ENCODE results near the gene PLCB4.

PLCB4 gene

DNA sequence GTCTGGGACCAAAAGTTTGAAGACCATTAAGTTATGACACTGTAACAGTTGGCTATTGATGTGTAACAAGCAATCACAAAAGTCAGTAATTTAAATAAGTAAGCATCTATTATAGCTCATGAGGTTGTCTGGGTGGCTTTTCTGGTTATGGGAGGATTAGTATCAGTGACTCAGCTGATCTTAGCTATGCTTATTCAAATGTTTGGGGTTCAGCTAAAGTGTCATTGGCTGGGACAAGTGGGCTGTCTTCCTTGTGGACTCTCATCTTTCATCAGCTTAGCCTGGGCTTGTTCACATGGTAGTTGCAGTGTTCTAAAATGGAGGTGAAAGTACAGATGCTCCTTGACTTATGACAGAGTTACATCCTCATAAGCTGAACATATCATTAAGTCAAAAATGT is 370.9 kb downstream of the PLCB4 start:
- peaks cover 16% of the 10 kb centered on the region for H3K9me3 Mint-ChIP-seq
- ATAC-seq (no peak), DNase-seq (ENCODE audit: low spot score in 2 of 2) (no peak)
- no peaks in the 10 kb centered on the region for H3K36me3 Mint-ChIP-seq
- no peak overlapping the region for H3K27ac Mint-ChIP-seq
- no peaks in the 10 kb centered on the region for H3K4me1 Mint-ChIP-seq
- no peak overlapping the region for H3K4me3 Mint-ChIP-seq

DNA sequence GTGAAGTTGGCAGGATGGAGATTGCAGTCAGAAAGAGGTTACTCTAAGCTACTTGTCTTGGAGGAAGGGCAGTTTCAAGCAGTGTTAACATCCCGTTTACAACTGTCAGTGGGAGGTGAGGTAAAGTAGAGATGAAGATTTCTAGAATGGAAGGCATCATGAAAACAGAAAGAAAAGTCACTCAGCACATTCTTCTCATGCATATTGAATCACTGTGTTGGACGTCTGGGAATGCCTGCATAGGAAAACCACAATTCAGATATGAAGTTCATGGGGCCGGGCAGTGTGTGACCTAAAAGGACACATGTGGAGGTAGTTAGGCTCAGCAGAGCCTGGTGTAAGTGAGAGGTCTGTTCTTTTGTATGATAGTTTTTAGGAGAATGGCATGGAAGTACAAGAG is 372.0 kb downstream of the PLCB4 start:
- H3K4me1 Mint-ChIP-seq = no peaks in the 10 kb centered on the region
- no peak for ATAC-seq
- no peak overlapping the region for H3K4me3 Mint-ChIP-seq
- no peak overlapping the region for H3K27ac Mint-ChIP-seq
- no peaks in the 10 kb centered on the region for H3K36me3 Mint-ChIP-seq
- DNase-seq (ENCODE audit: low spot score in 2 of 2) = no peak
- H3K9me3 Mint-ChIP-seq = peaks cover 16% of the 10 kb centered on the region

DNA sequence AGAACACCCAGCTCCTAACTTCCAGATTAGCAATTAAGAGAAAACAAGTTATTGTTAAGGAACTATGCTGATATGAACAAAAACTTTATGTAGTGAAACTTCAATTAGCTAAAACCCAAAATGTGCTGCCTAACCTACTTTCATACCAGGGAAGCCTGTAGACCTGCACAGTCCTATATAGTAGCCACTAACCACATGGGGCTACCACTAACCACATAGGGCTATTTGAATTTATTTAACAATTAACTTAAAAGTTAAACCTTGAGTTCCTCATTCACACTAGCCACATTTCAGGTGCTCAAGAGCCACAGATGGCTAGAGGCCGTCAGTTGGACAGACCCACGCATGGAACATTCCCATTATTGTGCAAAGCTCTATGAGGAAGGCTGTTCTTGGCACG is 373.1 kb downstream of the PLCB4 start:
- H3K4me1 Mint-ChIP-seq = no peaks in the 10 kb centered on the region
- no peak overlapping the region for H3K27ac Mint-ChIP-seq
- no peaks in the 10 kb centered on the region for H3K36me3 Mint-ChIP-seq
- ATAC-seq (no peak), DNase-seq (ENCODE audit: low spot score in 2 of 2) (no peak)
- no peak overlapping the region for H3K4me3 Mint-ChIP-seq
- H3K9me3 Mint-ChIP-seq = peaks cover 16% of the 10 kb centered on the region

DNA sequence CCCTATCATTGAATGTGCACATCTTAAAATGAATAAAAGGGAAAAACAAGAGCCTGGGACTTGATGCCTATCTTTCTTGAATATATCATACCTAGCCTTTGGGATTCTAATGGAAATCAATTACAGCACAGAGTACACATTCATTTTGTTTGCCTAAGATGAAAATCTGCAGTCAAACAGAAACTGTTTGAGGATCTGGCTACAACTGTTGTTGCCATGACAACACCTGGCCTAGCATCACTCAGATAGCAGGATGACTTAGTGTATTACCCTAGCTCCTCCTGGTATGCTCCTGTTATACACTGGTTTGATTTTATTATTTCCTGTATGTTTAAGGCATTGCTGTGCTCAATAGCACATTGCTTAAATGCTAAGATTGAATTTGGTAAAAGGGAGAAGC is 374.0 kb downstream of the PLCB4 start:
- ATAC-seq (peak; percentile 13), DNase-seq (ENCODE audit: low spot score in 2 of 2) (no peak)
- Mint-ChIP-seq H3K4me3 (no peak overlapping the region), H3K4me1 (no peaks in the 10 kb centered on the region), H3K36me3 (no peaks in the 10 kb centered on the region), H3K9me3 (peaks cover 14% of the 10 kb centered on the region), H3K27ac (no peak overlapping the region)

DNA sequence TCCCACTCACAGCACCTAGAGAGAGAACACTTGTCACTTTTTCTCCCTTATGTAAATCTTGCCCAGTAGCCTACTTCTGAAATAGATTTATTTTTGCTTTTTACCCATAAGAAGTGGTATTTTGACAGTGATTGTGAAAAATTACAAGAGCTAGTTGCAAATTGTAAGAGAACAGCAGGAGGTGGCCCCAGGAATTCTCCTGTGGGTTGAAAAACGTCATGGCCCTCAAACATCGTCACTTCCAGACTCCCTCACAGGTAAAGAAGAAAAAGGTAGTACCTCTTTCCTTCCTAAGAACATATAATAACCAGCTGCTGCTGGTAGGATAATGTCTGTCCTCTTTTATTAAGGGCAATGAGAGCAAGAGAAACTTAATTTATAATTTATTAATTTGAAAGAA is 376.0 kb downstream of the PLCB4 start:
- peaks cover 7% of the 10 kb centered on the region for H3K9me3 Mint-ChIP-seq
- H3K4me1 Mint-ChIP-seq = no peaks in the 10 kb centered on the region
- ATAC-seq (no peak), DNase-seq (ENCODE audit: low spot score in 2 of 2) (no peak)
- H3K36me3 Mint-ChIP-seq = no peaks in the 10 kb centered on the region
- no peak overlapping the region for H3K27ac Mint-ChIP-seq
- H3K4me3 Mint-ChIP-seq = no peak overlapping the region

DNA sequence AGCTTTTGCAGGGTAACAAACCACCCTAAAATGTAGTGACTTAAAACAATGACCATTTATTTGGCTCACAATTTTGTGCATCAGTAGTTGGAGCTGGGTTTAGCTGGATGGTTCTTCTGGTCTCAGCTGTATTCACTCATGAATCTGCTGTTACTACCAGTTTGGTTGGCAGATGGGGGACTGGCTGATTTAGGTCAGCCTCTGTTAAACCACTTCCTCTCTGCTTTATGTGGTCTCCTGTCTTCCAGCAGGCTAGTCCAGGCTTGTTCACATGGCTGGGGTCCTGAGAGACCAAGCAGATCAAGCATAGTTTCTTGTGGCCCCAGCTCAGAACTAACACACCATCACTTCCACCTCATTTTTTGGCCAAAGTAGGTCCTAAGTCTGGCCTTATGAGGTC is 378.3 kb downstream of the PLCB4 start:
- ATAC-seq (no peak), DNase-seq (ENCODE audit: low spot score in 2 of 2) (no peak)
- no peaks in the 10 kb centered on the region for H3K4me1 Mint-ChIP-seq
- H3K4me3 Mint-ChIP-seq = no peak overlapping the region
- no peaks in the 10 kb centered on the region for H3K9me3 Mint-ChIP-seq
- no peaks in the 10 kb centered on the region for H3K36me3 Mint-ChIP-seq
- H3K27ac Mint-ChIP-seq = no peak overlapping the region

DNA sequence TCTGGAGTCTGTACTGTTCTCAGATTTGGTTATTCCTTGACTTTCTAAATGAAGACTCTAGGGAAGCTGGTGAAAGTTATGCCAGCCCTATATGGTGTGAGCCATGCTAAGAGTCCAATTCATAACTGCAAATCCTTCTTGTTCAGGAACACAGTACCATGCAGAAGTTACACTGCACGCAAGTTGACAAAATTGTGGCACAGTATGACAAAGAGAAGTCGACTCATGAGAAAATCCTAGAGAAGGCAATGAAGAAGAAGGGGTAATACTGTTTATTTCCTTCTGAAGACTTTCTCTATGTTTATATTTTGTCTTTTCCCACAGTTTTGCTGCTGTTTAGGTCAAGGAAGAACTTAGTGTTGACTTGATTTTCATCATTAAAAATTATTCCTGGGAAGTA is 384.3 kb downstream of the PLCB4 start:
- DNase-seq (ENCODE audit: low spot score in 2 of 2) = no peak
- H3K27ac Mint-ChIP-seq = no peak overlapping the region
- H3K9me3 Mint-ChIP-seq = no peaks in the 10 kb centered on the region
- no peak for ATAC-seq
- no peak overlapping the region for H3K4me3 Mint-ChIP-seq
- no peaks in the 10 kb centered on the region for H3K4me1 Mint-ChIP-seq
- H3K36me3 Mint-ChIP-seq = no peaks in the 10 kb centered on the region

DNA sequence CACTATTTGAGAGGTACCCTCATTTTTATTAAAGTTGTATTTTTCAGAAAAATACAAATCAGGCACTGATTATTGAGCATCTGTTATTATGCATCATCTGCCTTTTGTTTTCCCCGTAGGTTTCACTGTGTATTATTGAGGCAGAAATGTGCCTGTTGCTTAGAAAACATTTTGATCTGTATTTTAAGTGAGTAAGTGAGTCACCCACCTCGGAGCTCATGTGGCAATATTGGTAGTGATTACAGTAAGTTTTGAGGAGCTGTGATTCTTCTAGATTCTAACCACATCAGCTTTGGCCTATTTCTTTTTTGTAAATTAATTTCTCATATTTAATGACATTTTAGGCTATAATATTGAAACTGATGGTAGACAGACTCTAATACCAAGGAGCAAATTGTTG is 385.9 kb downstream of the PLCB4 start:
- Mint-ChIP-seq H3K4me1 (no peaks in the 10 kb centered on the region), H3K36me3 (no peaks in the 10 kb centered on the region), H3K4me3 (no peak overlapping the region), H3K27ac (no peak overlapping the region), H3K9me3 (no peaks in the 10 kb centered on the region)
- ATAC-seq = no peak
- no peak for DNase-seq (ENCODE audit: low spot score in 2 of 2)

DNA sequence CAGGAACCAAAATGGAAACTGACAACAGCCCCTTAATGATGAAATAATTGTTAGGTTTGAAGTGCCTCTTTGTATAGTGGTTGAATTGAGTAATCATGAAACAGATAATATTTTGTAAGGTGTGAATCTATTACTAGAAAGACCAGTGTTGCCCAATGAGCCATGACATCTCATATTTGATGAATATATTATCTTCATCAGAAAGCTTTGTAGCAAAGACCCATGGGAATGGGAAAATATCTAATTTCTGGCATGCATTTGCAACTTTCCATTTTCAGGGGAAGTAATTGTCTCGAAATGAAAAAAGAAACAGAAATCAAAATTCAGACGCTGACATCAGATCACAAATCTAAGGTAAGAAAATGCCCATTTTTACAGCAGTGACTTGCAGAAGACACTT is 388.2 kb downstream of the PLCB4 start:
- Mint-ChIP-seq H3K4me1 (no peaks in the 10 kb centered on the region), H3K4me3 (no peak overlapping the region), H3K27ac (no peak overlapping the region), H3K9me3 (no peaks in the 10 kb centered on the region), H3K36me3 (no peaks in the 10 kb centered on the region)
- no peak for ATAC-seq
- no peak for DNase-seq (ENCODE audit: low spot score in 2 of 2)

DNA sequence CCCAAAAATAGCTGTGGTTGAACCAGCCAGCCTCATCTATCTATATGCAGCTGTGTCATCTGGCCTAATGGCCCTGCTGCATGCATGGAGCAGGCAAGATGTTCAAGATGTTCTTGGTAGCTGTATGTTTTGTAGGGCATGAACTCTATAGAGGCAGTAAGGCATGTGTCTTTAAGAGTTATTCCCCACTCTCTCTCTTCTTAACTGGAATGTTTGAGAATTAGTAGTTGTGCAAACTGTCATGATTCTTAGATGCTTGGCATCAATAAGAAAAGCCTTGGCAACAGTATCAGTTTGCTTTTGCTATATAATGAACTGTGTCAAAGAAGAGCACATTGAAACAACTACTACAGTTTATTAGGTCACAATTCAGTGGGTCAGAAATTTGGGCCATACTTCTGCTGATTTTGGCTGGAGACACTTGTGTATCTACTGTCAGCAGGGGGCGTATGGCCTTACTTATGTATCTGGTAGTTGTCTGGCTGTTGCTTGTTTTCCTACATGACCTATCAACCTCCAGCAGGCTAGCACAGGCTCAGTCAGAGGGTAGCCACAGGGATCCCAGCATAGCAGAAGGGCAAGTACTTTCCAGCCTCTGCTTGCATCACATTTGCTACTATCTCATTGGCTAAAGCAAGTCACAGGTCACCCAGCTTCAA is 389.4 kb downstream of the PLCB4 start:
- Mint-ChIP-seq H3K4me1 (no peaks in the 10 kb centered on the region), H3K36me3 (no peaks in the 10 kb centered on the region), H3K9me3 (peaks cover 7% of the 10 kb centered on the region), H3K4me3 (no peak overlapping the region), H3K27ac (no peak overlapping the region)
- DNase-seq (ENCODE audit: low spot score in 2 of 2) (no peak), ATAC-seq (no peak)

DNA sequence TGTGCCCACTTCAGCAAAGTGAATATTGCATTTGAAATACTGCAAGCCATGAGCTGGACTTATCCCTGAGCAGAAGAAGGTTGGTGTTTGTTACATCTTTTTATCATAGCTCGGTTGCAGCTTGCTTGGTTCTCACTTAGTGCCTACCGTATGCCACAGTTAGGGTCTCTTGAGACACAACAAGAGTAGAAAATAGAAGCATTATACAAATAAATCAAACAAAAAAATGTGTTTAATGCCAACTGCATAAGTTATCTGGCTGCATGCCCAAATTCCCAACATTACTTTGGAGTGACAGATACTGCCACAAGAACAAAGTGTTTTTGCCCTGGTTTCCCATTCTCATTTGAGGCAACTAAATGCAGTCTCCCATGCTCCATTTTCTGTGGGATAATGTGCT is 391.6 kb downstream of the PLCB4 start:
- H3K4me3 Mint-ChIP-seq = no peak overlapping the region
- H3K27ac Mint-ChIP-seq = no peak overlapping the region
- H3K9me3 Mint-ChIP-seq = peaks cover 14% of the 10 kb centered on the region
- H3K36me3 Mint-ChIP-seq = no peaks in the 10 kb centered on the region
- ATAC-seq = no peak
- no peaks in the 10 kb centered on the region for H3K4me1 Mint-ChIP-seq
- no peak for DNase-seq (ENCODE audit: low spot score in 2 of 2)

DNA sequence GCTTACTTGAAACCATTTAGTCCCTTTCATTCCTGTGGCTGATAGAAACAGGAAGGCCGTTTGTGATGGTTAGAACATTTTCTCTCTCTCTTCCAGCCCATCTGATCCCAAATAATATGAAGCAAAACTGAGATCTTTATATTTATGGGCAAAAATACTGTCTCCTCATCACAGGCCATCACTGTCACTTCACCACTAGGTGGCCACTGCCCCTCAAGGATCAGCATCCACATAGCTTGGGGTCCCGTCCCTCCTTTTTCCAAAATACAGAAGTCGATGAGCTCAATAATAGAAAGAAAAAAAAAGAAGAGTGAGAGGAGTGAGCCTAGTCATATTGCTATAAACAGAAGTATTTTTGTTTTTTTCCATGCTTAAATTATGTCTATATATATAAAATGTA is 399.1 kb downstream of the PLCB4 start:
- no peak overlapping the region for H3K27ac Mint-ChIP-seq
- no peak for DNase-seq (ENCODE audit: low spot score in 2 of 2)
- peaks cover 15% of the 10 kb centered on the region for H3K9me3 Mint-ChIP-seq
- ATAC-seq = no peak
- H3K4me3 Mint-ChIP-seq = no peak overlapping the region
- no peaks in the 10 kb centered on the region for H3K36me3 Mint-ChIP-seq
- H3K4me1 Mint-ChIP-seq = no peaks in the 10 kb centered on the region

DNA sequence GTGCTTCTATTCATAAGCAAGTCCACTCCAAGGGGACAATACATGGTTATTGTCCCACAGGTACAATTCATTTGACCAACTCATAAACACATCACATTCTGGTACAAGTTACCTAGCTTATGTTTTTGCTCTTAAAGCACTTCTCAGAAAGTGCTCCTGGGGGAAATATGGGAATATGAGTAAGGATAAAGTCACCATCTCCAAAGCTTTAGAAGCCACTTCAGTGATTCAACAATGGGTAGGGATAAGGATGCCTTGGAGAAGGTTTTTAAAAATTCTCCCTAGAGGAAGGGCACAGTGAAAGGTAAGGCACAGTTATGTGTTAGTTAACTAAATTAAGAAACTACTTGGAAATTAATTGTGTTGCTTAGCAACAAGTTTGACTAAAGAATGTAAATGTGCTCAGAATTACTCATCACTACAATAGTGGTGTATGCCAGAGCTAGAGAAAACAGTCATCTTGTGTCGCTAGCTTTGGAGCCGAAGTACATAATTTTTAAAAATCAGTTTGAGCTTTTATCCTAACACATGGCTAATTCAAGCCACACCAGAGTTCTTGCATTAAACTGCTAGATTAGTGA is 406.0 kb downstream of the PLCB4 start:
- DNase-seq (ENCODE audit: low spot score in 2 of 2) (no peak), ATAC-seq (no peak)
- Mint-ChIP-seq H3K9me3 (peaks cover 7% of the 10 kb centered on the region), H3K36me3 (no peaks in the 10 kb centered on the region), H3K4me3 (no peak overlapping the region), H3K4me1 (no peaks in the 10 kb centered on the region), H3K27ac (no peak overlapping the region)

DNA sequence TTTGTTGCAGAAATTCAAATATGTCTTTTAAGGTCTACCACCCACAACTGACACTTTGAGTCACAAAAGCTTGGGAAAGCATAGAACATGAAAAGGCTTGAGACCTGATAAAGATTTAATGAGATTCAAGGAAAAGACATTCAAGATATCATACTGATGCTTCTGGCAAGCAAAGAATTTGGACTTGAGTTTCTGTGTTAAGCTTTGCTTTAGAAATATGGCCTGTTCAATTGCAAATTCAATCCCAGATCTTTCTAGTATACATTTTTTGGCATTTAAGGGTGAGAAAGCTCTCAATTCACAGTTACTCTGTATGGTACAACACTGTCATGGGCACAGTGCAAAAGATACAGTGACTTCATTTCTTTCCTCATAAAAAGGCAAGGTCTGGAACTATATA is 406.6 kb downstream of the PLCB4 start:
- Mint-ChIP-seq H3K36me3 (no peaks in the 10 kb centered on the region), H3K4me3 (no peak overlapping the region), H3K27ac (no peak overlapping the region), H3K9me3 (peaks cover 7% of the 10 kb centered on the region), H3K4me1 (no peaks in the 10 kb centered on the region)
- no peak for ATAC-seq
- no peak for DNase-seq (ENCODE audit: low spot score in 2 of 2)

DNA sequence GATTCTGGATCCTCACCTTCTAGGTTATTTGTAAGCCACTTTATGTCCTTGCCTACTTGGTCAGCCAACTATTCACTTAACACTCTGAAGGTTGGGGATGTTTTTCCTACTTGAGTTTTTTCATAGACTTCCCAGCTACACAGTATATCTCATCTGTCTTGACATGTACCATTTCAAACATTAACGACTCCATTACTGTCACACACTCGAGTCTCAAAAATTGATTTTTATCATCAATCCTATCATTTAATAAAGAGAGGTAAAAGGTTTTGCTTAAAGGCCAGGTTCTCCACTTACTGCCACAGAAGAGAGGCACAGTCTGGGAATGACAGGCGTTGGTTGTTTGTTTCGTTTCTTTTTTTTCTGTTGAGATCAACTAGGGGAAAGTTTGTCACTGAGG is 407.3 kb downstream of the PLCB4 start:
- no peak for ATAC-seq
- H3K36me3 Mint-ChIP-seq = no peaks in the 10 kb centered on the region
- H3K4me3 Mint-ChIP-seq = no peak overlapping the region
- DNase-seq (ENCODE audit: low spot score in 2 of 2) = no peak
- no peak overlapping the region for H3K27ac Mint-ChIP-seq
- peaks cover 4% of the 10 kb centered on the region for H3K9me3 Mint-ChIP-seq
- no peaks in the 10 kb centered on the region for H3K4me1 Mint-ChIP-seq

DNA sequence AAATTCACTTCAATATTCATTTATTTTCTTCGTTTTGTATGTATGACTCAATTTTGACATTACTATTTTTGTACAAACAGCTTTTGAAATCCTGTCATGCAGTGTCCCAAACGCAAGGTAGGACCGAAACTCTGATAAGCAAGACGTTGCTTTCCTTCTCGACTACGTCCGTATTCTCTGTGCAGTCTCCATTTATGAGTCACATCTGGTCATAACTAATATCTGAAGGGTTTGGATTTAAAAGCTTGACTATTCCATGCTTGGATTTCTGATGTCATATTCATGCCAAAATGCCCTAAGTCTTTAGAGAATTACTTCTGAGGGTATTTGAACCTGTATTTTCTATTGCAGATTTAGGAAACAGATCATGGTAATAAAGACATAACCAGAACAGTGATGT is 407.8 kb downstream of the PLCB4 start:
- Mint-ChIP-seq H3K9me3 (peaks cover 4% of the 10 kb centered on the region), H3K4me1 (no peaks in the 10 kb centered on the region), H3K36me3 (no peaks in the 10 kb centered on the region), H3K27ac (no peak overlapping the region), H3K4me3 (no peak overlapping the region)
- no peak for ATAC-seq
- DNase-seq (ENCODE audit: low spot score in 2 of 2) = no peak

DNA sequence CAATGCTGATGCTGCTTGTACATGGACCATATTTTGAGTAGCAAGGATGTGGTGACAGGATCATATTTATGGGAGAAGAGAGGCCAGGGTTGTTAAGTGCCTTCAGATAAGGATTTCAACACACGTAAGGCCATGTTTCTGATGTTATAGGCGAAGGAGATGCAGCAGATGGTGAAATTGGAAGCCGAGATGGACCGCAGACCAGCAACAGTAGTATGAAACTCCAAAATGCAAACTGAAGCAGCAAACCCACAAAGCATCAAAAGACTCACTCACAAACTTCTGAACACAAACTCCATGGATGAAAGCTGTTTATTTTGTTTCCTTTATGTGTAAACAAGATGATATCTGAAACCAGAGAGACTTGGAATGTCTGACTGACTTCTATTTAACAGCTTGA is 409.9 kb downstream of the PLCB4 start:
- H3K9me3 Mint-ChIP-seq = peaks cover 9% of the 10 kb centered on the region
- H3K36me3 Mint-ChIP-seq = no peaks in the 10 kb centered on the region
- no peaks in the 10 kb centered on the region for H3K4me1 Mint-ChIP-seq
- no peak overlapping the region for H3K27ac Mint-ChIP-seq
- no peak overlapping the region for H3K4me3 Mint-ChIP-seq
- DNase-seq (ENCODE audit: low spot score in 2 of 2) = no peak
- ATAC-seq = no peak
